Astrocyte of the cerebellum (primary cell): ENCODE results near the gene HBE1.

Experiments used
- DNase-seq: peaks from one replicate; pipeline ENCODE4 v3.0.0-alpha.2; 2011; ENCODE audit warnings: low read depth
- H3K4me3 ChIP-seq: 2 replicates; pipeline ENCODE4 v1.5.1; 2011; ENCODE audit warnings: mild to moderate bottlenecking, low read depth, low read length, moderate library complexity
- in situ Hi-C: cut with HindIII; loops from 2 replicates; pipeline ENCODE4 v1.10.0; 2017; ENCODE audit warnings: low sequenced_read_pairs
- TF ChIP-seq, protein P1 (sequence below): IDR thresholded peaks from 2 replicates; pipeline ENCODE4 v1.5.1; 2012; ENCODE audit warnings: low read length, low read depth, moderate library complexity, mild to moderate bottlenecking; ENCODE audit errors: missing control alignments

The HBE1 gene

GRCh38 chr11:5280582-5281102 lies 10.9 kb upstream of the HBE1 start:
- peak; percentile 96 for DNase-seq
- in situ Hi-C loops, result no loop called here
- no peak overlapping the region for H3K4me3 ChIP-seq
- TF ChIP-seq, protein P1, sequence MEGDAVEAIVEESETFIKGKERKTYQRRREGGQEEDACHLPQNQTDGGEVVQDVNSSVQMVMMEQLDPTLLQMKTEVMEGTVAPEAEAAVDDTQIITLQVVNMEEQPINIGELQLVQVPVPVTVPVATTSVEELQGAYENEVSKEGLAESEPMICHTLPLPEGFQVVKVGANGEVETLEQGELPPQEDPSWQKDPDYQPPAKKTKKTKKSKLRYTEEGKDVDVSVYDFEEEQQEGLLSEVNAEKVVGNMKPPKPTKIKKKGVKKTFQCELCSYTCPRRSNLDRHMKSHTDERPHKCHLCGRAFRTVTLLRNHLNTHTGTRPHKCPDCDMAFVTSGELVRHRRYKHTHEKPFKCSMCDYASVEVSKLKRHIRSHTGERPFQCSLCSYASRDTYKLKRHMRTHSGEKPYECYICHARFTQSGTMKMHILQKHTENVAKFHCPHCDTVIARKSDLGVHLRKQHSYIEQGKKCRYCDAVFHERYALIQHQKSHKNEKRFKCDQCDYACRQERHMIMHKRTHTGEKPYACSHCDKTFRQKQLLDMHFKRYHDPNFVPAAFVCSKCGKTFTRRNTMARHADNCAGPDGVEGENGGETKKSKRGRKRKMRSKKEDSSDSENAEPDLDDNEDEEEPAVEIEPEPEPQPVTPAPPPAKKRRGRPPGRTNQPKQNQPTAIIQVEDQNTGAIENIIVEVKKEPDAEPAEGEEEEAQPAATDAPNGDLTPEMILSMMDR, result no peak

DNA sequence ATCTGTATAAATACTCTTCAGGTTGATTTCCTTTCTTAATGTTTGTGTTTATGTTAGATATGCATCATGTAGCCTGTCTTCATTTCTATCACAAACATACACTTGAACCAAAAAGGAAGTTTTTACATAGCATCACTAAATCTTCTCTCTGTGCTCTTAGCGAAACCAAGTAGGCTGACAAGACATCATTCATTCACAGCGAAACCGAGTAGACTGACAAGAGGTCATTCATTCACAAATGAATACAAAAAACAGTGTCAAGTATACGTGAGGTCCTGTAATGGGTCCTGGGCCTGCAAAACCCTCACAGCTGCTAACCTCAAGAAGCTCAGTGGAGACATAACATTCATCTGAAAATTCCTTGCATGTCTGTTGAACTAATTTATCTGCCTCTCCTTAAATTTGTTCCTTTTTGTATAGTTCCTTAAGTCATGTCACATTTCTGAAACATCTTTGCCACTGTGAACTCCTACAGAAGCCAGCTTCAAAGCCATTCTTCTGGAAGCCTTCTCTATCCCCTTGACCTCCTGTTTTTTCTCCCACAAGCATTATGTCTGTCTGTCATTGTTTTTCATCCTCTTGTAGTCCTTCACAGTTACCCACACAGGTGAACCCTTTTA lies 9.8 kb upstream of the HBE1 start:
- in situ Hi-C loops, result no loop called here
- no peak overlapping the region for H3K4me3 ChIP-seq

DNA sequence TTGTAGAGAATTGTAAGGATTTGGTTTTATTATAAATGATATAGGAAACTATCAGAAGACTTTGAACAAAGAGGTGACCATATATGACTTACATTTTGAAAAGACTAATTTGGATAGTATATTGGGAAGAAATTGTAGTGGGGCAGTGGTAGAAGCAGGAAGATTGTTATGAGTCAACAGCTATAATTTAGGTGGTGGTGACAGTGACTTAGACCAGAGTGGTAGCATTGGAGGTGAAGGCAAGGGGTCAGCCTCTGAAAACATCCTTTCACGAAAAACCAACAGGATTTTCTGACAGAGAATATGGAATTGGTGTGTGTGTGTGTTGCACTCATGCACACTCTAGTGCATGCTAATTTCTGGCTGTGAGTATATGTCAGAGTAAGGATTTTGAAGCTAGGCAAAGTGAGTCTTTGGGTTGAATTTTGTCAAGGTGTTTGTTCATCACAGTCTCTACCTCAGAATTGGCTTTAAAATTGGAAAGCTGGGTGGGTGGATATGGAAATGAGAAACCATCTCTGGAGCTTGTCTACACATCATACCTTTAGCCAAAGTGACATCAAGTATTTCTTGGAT lies 8.2 kb upstream of the HBE1 start:
- TF ChIP-seq, protein P1, result no peak
- H3K4me3 ChIP-seq, result no peak overlapping the region
- in situ Hi-C loops, result no loop called here
- DNase-seq, result no peak

More for the DNA sequence above, 9.8 kb upstream of the HBE1 start:
- DNase-seq, result no peak
- TF ChIP-seq, protein P1, result no peak

- in situ Hi-C loops, result no loop called here
- H3K4me3 ChIP-seq, result no peak overlapping the region
- TF ChIP-seq, protein P1, result no peak
- no peak for DNase-seq
Measured at GRCh38 chr11:5276697-5277096, 7.0 kb upstream of the HBE1 start.

GRCh38 chr11:5275369-5276110 lies 5.8 kb upstream of the HBE1 start:
- in situ Hi-C loops, result no loop called here

DNA sequence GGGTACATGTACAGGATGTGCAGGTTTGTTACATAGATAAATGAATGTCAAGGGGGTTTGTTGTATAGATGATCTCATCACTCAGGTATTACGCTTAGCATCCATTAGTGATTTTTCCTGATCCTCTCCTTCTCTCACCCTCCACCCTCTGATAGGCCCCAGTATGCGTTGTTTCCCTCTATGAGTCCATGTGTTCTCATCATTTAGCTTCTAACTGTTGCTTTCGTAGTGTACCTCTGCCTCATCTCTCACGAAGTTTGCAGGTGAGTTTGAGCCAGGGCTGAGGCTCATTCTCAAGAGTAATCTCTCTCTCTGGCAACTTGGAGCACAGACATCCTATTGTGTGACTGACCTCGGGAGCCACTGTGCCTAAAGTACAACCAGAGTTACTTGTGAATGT lies 4.7 kb upstream of the HBE1 start:
- in situ Hi-C loops, result no loop called here
- H3K4me3 ChIP-seq, result no peak overlapping the region
- no peak for DNase-seq
- TF ChIP-seq, protein P1, result no peak

More at GRCh38 chr11:5275369-5276110, 5.8 kb upstream of the HBE1 start:
- no peak overlapping the region for H3K4me3 ChIP-seq
- no peak for DNase-seq
- TF ChIP-seq, protein P1, result no peak
